B cell (primary cell): Measurements from ENCODE around the gene TRRAP. TPM values are rescaled to one million over a fixed set of nuclear protein-coding genes. Genes with fewer than 3 reads are reported as not detected.

Source experiments
- ATAC-seq: fragments of 200-7000 bp; cut with Tn5 transposase; one replicate; pipeline ENCODE4 v1.10.0; 2021; ENCODE audit warnings: low read depth, mild to moderate bottlenecking, moderate number of reproducible peaks, moderate library complexity
- CTCF ChIA-PET: fragments of 350-600 bp; sonication (Branson Sonifier 250); formaldehyde crosslinking; loops from one replicate; lab custom pipeline; 2021; ENCODE audit warnings: antibody characterized with exemption, inconsistent platforms; lab: Charles Lee
- POLR2A ChIA-PET: fragments of 350-600 bp; sonication (Branson Sonifier 250); formaldehyde crosslinking; loops from one replicate; lab custom pipeline; 2021; ENCODE audit warnings: antibody characterized with exemption; lab: Charles Lee
- DNase-seq: peaks from one replicate; pipeline ENCODE4 v3.0.0; 2013
- H2AFZ ChIP-seq: 2 replicates; pipeline ENCODE4 v1.6.1; 2012; ENCODE audit warnings: mild to moderate bottlenecking, low read depth, low read length; ENCODE audit not compliant: insufficient read depth, poor library complexity, severe bottlenecking
- H3K27ac ChIP-seq, 2 donors: 1 replicate in 1 of 2; 2 replicates in 1 of 2; pipeline ENCODE4 v1.5.1; 2012 to 2013; ENCODE audit warnings: low read length in 2 of 2, mild to moderate bottlenecking in 2 of 2, moderate library complexity in 1 of 2
- H3K27me3 ChIP-seq, 4 experiments: fragments of 200-600 bp in 1 of 4; sonication (generic) in 1 of 4; replicated peaks in 1 of 4; 1 replicate in 2 of 4; 2 replicates in 2 of 4; pipeline versions ENCODE4 v1.6.1 to v1.7.0; 2013 to 2016; ENCODE audit warnings: low read length in 3 of 4, mild to moderate bottlenecking in 2 of 4, mixed read lengths in 1 of 4, moderate library complexity in 1 of 4; ENCODE audit not compliant: insufficient read depth in 4 of 4, control insufficient read depth in 3 of 4; ENCODE audit errors: control extremely low read depth in 1 of 4
- H3K36me3 ChIP-seq, 2 experiments: replicated peaks in 1 of 2; 1 replicate in 1 of 2; 2 replicates in 1 of 2; pipeline versions ENCODE4 v1.6.1 to v1.7.1; 2013; ENCODE audit warnings: low read length in 1 of 2; ENCODE audit not compliant: insufficient read depth in 2 of 2, control insufficient read depth in 1 of 2; ENCODE audit errors: control extremely low read depth in 1 of 2, extremely low read depth in 1 of 2
- H3K4me1 ChIP-seq, 2 donors: fragments of 200-600 bp in 1 of 2; sonication (generic) in 1 of 2; 1 replicate in 1 of 2; 2 replicates in 1 of 2; pipeline versions ENCODE4 v1.5.1 to v1.6.1; 2013 to 2017; ENCODE audit warnings: low read length in 2 of 2; ENCODE audit not compliant: control insufficient read depth in 2 of 2, insufficient read depth in 2 of 2
- H3K4me2 ChIP-seq: replicated peaks from 2 replicates; pipeline ENCODE3; 2012; ENCODE audit warnings: mild to moderate bottlenecking, low read depth, low read length; ENCODE audit not compliant: poor library complexity, severe bottlenecking
- H3K4me3 ChIP-seq, 5 experiments: fragments of 200-600 bp in 1 of 5; sonication (generic) in 1 of 5; 1 replicate in 3 of 5; 2 replicates in 2 of 5; pipeline versions ENCODE4 v1.5.1 to v1.7.0; 2011 to 2016; ENCODE audit warnings: low read length in 4 of 5, mild to moderate bottlenecking in 4 of 5, low read depth in 2 of 5, control low read depth in 1 of 5, moderate library complexity in 1 of 5; ENCODE audit not compliant: insufficient read depth in 1 of 5; ENCODE audit errors: control extremely low read depth in 1 of 5, extremely low read depth in 1 of 5
- H3K79me2 ChIP-seq: fragments of 200-600 bp; sonication (generic); one replicate; pipeline ENCODE4 v1.6.0; 2016; ENCODE audit warnings: low read length; ENCODE audit not compliant: control insufficient read depth, insufficient read depth
- H3K9ac ChIP-seq: fragments of 200-600 bp; sonication (generic); 2 replicates; pipeline ENCODE4 v1.6.1; 2017; ENCODE audit warnings: mild to moderate bottlenecking, low read length, moderate library complexity
- H3K9me3 ChIP-seq, 3 donors: one replicate each; pipeline versions ENCODE4 v1.6.1 to v1.7.1; 2013; ENCODE audit warnings: low read length in 2 of 3; ENCODE audit not compliant: control insufficient read depth in 2 of 3, insufficient read depth in 1 of 3; ENCODE audit errors: control extremely low read depth in 1 of 3
- H4K20me1 ChIP-seq: 2 replicates; pipeline ENCODE4 v1.6.0; 2012; ENCODE audit warnings: mild to moderate bottlenecking, low read length; ENCODE audit not compliant: insufficient read depth, control insufficient read depth, poor library complexity, severe bottlenecking
- H3K27ac Mint-ChIP-seq: one replicate; pipeline ENCODE4 v1.8.0; 2021; ENCODE audit warnings: mixed read lengths
- H3K27me3 Mint-ChIP-seq: one replicate; pipeline ENCODE4 v1.8.0; 2021; ENCODE audit warnings: mixed read lengths
- H3K4me1 Mint-ChIP-seq: one replicate; pipeline ENCODE4 v1.8.0; 2021; ENCODE audit warnings: mixed read lengths
- H3K4me3 Mint-ChIP-seq: one replicate; pipeline ENCODE4 v1.8.0; 2021; ENCODE audit warnings: mixed read lengths
- H3K9me3 Mint-ChIP-seq: one replicate; pipeline ENCODE4 v1.8.0; 2022; ENCODE audit warnings: mixed read lengths; ENCODE audit not compliant: insufficient read depth
- CTCF ChIP-seq: fragments of 200-600 bp; IDR thresholded peaks from one replicate; pipeline ENCODE4 v1.8.0; 2022; ENCODE audit warnings: antibody characterized with exemption, mild to moderate bottlenecking
- EZH2 ChIP-seq: IDR thresholded peaks from 2 replicates; pipeline ENCODE4 v1.6.1; 2012; ENCODE audit warnings: borderline replicate concordance, low read depth, mild to moderate bottlenecking, moderate library complexity, low read length; ENCODE audit not compliant: insufficient read depth, poor library complexity, severe bottlenecking
- WGBS: methylation state at CpG from one replicate; pipeline ENCODE4 v1.1.5; 2013; ENCODE audit warnings: missing lambda C conversion rate; ENCODE audit not compliant: insufficient coverage; 5-methylcytosine and 5-hydroxymethylcytosine counted together
- intact Hi-C: fragments of 100-400 bp; cut with micrococcal nuclease; formaldehyde crosslinking; loops from one replicate; pipeline ENCODE4 v1.10.0; 2022
- polyA plus RNA-seq: library from polyadenylated mRNA; depleted of rRNA; stranded (reverse); fragments of >200 nt; gene quantifications from 2 replicates; pipeline ENCODE4 v1.2.3, GENCODE V29; 2012
- total RNA-seq, 2 donors: library from RNA; stranded (reverse); fragments of 120-200 nt in 1 of 2; gene quantifications; 1 replicate in 1 of 2; 2 replicates in 1 of 2; pipeline versions ENCODE4 v1.2.3 to v1.2.4, GENCODE V29; 2013 to 2022

The TRRAP gene
- total and polyA plus RNA-seq, 2 donors (not counting 1 experiment from before 2014, with no cell fraction given), result 25.4 to 102 TPM

- H2AFZ ChIP-seq, result no peak overlapping the region
- H3K4me3 Mint-ChIP-seq, result no peak overlapping the region
- H3K36me3 ChIP-seq, result peaks cover 0 to 86% of the 10 kb centered on the region in 2 experiments
- no peak overlapping the region for H3K27ac ChIP-seq
- no peaks in the 10 kb centered on the region for H3K27me3 ChIP-seq
- H3K79me2 ChIP-seq, result peaks cover 6% of the 10 kb centered on the region
- no peak overlapping the region for H3K4me3 ChIP-seq
- H3K9me3 Mint-ChIP-seq, result no peaks in the 10 kb centered on the region
- no peak overlapping the region for H3K4me2 ChIP-seq
- peaks cover 4% of the 10 kb centered on the region for H4K20me1 ChIP-seq
- DNase-seq (no peak), ATAC-seq (no peak)
- no peak overlapping the region for H3K9ac ChIP-seq
- TF ChIP-seq CTCF (no peak), EZH2 (no peak)
- 100% methylated on average over 4 of the region's 5 CpGs for WGBS
- ChIA-PET POLR2A (no interaction called here), CTCF (no interaction called here)
- H3K27me3 Mint-ChIP-seq, result no peaks in the 10 kb centered on the region
- H3K9me3 ChIP-seq, result no peaks in the 10 kb centered on the region
- intact Hi-C loops, result no loop called here
- H3K4me1 Mint-ChIP-seq, result no peaks in the 10 kb centered on the region
- no peak overlapping the region for H3K27ac Mint-ChIP-seq
- no peaks in the 10 kb centered on the region for H3K4me1 ChIP-seq
Measured at GRCh38 chr7:98923512-98923911, 45.2 kb downstream of the TRRAP start.

GRCh38 chr7:98927125-98927524 is 48.8 kb downstream of the TRRAP start:
- Mint-ChIP-seq H3K9me3 (no peaks in the 10 kb centered on the region), H3K4me3 (no peak overlapping the region), H3K27ac (peak overlapping the region; percentile 61), H3K27me3 (no peaks in the 10 kb centered on the region), H3K4me1 (peaks cover 13% of the 10 kb centered on the region)
- Histone ChIP-seq H3K27me3 (no peaks in the 10 kb centered on the region), H2AFZ (no peak overlapping the region), H3K4me2 (no peak overlapping the region), H3K9ac (no peak overlapping the region), H3K79me2 (peaks cover 5% of the 10 kb centered on the region), H3K36me3 (peaks cover 9 to 72% of the 10 kb centered on the region in 2 experiments), H3K9me3 (no peaks in the 10 kb centered on the region), H3K4me1 (peaks cover 0 to 15% of the 10 kb centered on the region in 2 donors), H3K4me3 (no peak overlapping the region), H3K27ac (no peak overlapping the region), H4K20me1 (peaks cover 4% of the 10 kb centered on the region)
- ChIA-PET POLR2A (no interaction called here), CTCF (no interaction called here)
- TF ChIP-seq EZH2, result no peak
- TF ChIP-seq CTCF, result no peak
- intact Hi-C loops, result no loop called here
- WGBS, result 98% methylated on average over 8 of the region's 15 CpGs
- DNase-seq (no peak), ATAC-seq (no peak)
